ENCODE measurements around the gene CSTF2T.

GRCh38 chr10:51694086-51694768 lies 5.2 kb downstream of the CSTF2T start:
- TF ChIP-seq CTCF (IDR thresholded peaks at IDR 0.05) (no peak), EP300 (IDR thresholded peaks at IDR 0.05) (no peak), POLR2A (IDR thresholded peaks at IDR 0.05) (no peak)
